Measurements from ENCODE around the gene DCLK3. TPM values are rescaled to one million over a fixed set of nuclear protein-coding genes. Genes with fewer than 3 reads are reported as not detected.
A peak's percentile ranks its signal among the peaks of the same experiment; 100 is the strongest.

Gene DCLK3
- total RNA-seq, 1 donor: not detected

GRCh38 chr3:36688815-36689214 lies 75.5 kb downstream of the DCLK3 start:
- TF ChIP-seq CTCF (IDR thresholded peaks at IDR 0.05; ENCODE audit: insufficient read depth, low read depth, low read length): no peak
- no peak for DNase-seq (ENCODE audit: low read depth)
- no peak overlapping the region for H3K4me3 ChIP-seq (ENCODE audit: low read depth, low read length)

- no peak overlapping the region for H3K4me3 ChIP-seq (ENCODE audit: low read depth, low read length)
- no peak for TF ChIP-seq CTCF (IDR thresholded peaks at IDR 0.05; ENCODE audit: insufficient read depth, low read depth, low read length)
- no peak for DNase-seq (ENCODE audit: low read depth)
Measured at GRCh38 chr3:36686516-36686915, 77.8 kb downstream of the DCLK3 start.

GRCh38 chr3:36681867-36682266 lies 82.5 kb downstream of the DCLK3 start:
- no peak overlapping the region for H3K4me3 ChIP-seq (ENCODE audit: low read depth, low read length)
- no peak for TF ChIP-seq CTCF (IDR thresholded peaks at IDR 0.05; ENCODE audit: insufficient read depth, low read depth, low read length)
- no peak for DNase-seq (ENCODE audit: low read depth)

DNA sequence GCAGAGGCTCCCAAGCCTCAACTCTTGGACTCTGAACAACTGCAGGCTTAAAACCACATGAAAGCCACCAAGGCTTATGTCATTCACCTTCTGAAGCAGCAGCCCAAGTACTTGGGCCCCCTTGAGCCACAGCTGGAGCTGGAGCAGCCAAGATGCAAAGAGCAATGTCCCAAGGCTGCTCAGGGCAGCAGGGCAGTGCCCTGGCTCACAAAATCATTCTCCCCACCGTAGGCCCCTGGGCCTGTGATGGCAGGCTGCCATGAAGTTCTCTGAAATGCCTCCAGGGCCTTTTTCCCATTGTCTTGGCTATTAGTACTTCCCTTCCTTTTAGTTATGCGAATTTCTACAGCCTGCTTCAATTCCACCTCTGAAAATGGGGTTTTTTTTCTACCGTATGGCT lies 83.4 kb downstream of the DCLK3 start:
- H3K4me3 ChIP-seq (ENCODE audit: low read depth, low read length): no peak overlapping the region
- no peak for TF ChIP-seq CTCF (IDR thresholded peaks at IDR 0.05; ENCODE audit: insufficient read depth, low read depth, low read length)
- DNase-seq (ENCODE audit: low read depth): no peak

DNA sequence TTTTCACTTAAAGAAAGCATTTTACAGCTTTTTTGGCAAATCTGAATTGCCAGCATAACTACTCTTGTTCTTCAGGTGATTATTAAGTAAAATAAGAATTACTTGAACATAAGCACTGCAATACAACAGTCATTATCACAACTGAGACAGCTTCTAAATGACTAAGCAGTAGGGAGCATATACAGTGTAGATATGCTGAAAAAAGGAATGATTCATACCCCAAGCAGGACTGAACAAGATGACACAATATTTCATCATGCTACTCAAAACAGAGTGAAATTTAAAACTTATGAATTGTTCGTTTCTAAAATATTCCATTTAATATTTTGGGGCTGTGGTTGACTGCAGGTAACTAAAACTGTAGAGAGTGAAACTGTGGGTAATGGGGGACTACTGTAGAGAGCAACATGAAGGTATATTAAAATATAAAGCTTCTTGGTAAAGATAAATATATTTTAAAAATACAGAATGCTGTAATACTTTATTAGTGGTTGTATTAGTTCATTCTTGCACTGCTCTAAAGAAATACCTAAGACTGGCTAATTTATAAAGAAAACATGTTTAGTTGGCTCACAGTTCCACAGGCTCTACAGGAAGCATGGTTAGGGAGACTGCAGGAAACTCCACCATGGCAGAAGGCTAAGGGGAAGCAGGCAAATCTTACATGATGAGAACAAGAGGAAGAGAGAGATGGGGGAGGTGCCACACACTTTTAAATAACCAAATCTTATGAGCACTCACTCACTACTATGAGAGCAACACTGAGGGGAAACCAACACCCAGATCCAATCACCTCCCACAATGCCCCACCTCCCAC lies 84.8 kb downstream of the DCLK3 start:
- H3K4me3 ChIP-seq (ENCODE audit: low read depth, low read length): no peak overlapping the region
- no peak for TF ChIP-seq CTCF (IDR thresholded peaks at IDR 0.05; ENCODE audit: insufficient read depth, low read depth, low read length)
- peak; percentile 79 for DNase-seq (ENCODE audit: low read depth)

DNA sequence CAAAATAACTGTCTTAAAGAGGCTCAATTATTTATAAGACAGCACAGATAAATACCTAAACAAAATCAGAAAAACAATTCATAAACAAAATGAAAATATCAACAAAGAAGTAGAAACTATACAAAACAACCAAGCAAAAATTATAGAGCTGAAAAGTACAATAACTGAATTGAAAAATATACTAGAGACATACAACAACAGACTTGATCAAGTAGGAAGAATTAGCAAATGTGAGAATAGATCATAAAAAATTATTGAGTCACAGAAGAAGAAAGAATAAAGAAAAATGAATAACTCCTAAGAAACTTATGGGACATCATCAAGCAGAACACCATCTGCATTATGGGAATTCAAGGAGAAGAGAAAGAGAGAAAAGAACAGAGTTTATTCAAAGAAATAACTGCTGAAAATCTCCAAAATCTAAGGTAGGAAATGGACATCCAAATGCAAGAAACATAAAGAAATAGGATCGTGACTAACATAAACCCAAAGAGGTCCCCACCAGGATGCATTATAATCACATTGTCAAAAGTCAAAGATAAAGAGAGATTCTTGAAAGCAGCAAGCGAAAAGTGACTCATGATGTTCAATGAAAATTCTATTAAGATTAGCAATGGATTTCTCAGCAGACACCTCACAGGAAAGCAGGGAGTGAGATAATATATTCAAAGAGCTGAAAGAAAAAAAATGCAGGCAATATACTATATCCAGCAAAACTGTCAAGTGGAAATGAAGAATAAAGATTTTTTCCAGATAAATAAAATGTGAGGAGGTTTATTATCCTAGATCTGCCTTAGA lies 85.9 kb downstream of the DCLK3 start:
- TF ChIP-seq CTCF (IDR thresholded peaks at IDR 0.05; ENCODE audit: insufficient read depth, low read depth, low read length): no peak
- no peak for DNase-seq (ENCODE audit: low read depth)
- no peak overlapping the region for H3K4me3 ChIP-seq (ENCODE audit: low read depth, low read length)

All from fibroblast of villous mesenchyme (primary cell).